PC-9 (cell line): ENCODE results near the gene ARHGEF3. TPM values are rescaled to one million over a fixed set of nuclear protein-coding genes. Genes with fewer than 3 reads are reported as not detected.

Source experiments
- BruUV-seq: library from RNA; stranded (reverse); fragments of 400-500 nt; replicated peaks from 2 replicates; lab custom pipeline; 2021; lab: Mats Ljungman, UMichigan
- CTCF ChIA-PET: fragments of 300-600 bp; sonication (Branson Sonifier 250); formaldehyde crosslinking; loops from one replicate; lab custom pipeline; 2022; ENCODE audit warnings: antibody characterized with exemption; lab: Charles Lee
- POLR2A ChIA-PET: fragments of 300-600 bp; sonication (Branson Sonifier 250); formaldehyde crosslinking; loops from one replicate; lab custom pipeline; 2022; ENCODE audit warnings: antibody characterized with exemption; ENCODE audit not compliant: unreplicated experiment; lab: Charles Lee
- DNase-seq, 2 experiments: peaks; one replicate each; pipeline versions ENCODE4 v3.0.0 to v3.0.0-alpha.2; 2015 to 2022; ENCODE audit warnings: mixed read lengths in 1 of 2
- H2AFZ ChIP-seq: fragments of 200-600 bp; sonication (generic); 2 replicates; pipeline ENCODE4 v1.8.1; 2017; ENCODE audit warnings: antibody characterized with exemption
- H3F3A ChIP-seq: fragments of 200-600 bp; sonication (generic); 2 replicates; pipeline ENCODE4 v1.8.1; 2017; ENCODE audit warnings: antibody characterized with exemption, mild to moderate bottlenecking, low read depth; ENCODE audit not compliant: insufficient read depth
- H3K27ac ChIP-seq: fragments of 200-600 bp; sonication (generic); 2 replicates; pipeline ENCODE4 v1.6.1; 2016; ENCODE audit warnings: mixed run types
- H3K27me3 ChIP-seq: fragments of 200-600 bp; sonication (generic); 2 replicates; pipeline ENCODE4 v1.6.1; 2016; ENCODE audit warnings: low read depth, mixed run types; ENCODE audit not compliant: insufficient read depth
- H3K36me3 ChIP-seq: fragments of 200-600 bp; sonication (generic); 2 replicates; pipeline ENCODE4 v1.6.1; 2016; ENCODE audit warnings: low read depth, mixed run types
- H3K4me1 ChIP-seq: fragments of 200-600 bp; sonication (generic); replicated peaks from 2 replicates; pipeline ENCODE4 v1.6.1; 2016; ENCODE audit warnings: mixed run types; ENCODE audit not compliant: insufficient read depth
- H3K4me2 ChIP-seq: fragments of 200-600 bp; sonication (generic); 2 replicates; pipeline ENCODE4 v1.6.1; 2017; ENCODE audit warnings: mixed run types
- H3K4me3 ChIP-seq: fragments of 200-600 bp; sonication (generic); 2 replicates; pipeline ENCODE4 v1.6.1; 2016; ENCODE audit warnings: mixed run types
- H3K79me2 ChIP-seq: fragments of 200-600 bp; sonication (generic); 2 replicates; pipeline ENCODE4 v1.6.1; 2017; ENCODE audit warnings: low read depth, mixed run types
- H3K9me2 ChIP-seq: fragments of 200-600 bp; sonication (generic); 2 replicates; pipeline ENCODE4 v1.8.1; 2017; ENCODE audit warnings: mild to moderate bottlenecking; ENCODE audit not compliant: insufficient read depth
- H3K9me3 ChIP-seq: fragments of 200-600 bp; sonication (generic); 2 replicates; pipeline ENCODE4 v1.8.1; 2016; ENCODE audit warnings: low read depth; ENCODE audit not compliant: insufficient read depth
- H4K20me1 ChIP-seq: fragments of 200-600 bp; sonication (generic); 2 replicates; pipeline ENCODE4 v1.8.1; 2017; ENCODE audit not compliant: insufficient read depth
- CTCF ChIP-seq: fragments of 200-600 bp; sonication (generic); conservative IDR thresholded peaks from 2 replicates; pipeline ENCODE4 v1.6.1; 2017; ENCODE audit warnings: mixed run types, antibody characterized with exemption, mild to moderate bottlenecking, moderate library complexity
- EZH2 ChIP-seq: fragments of 200-600 bp; sonication (generic); IDR thresholded peaks from 2 replicates; pipeline ENCODE4 v1.8.0; 2017; ENCODE audit warnings: antibody characterized with exemption, low read depth
- intact Hi-C: fragments of 100-400 bp; cut with micrococcal nuclease; formaldehyde crosslinking; loops from one replicate; pipeline ENCODE4 v1.10.0; 2022; ENCODE audit not compliant: unreplicated experiment
- total RNA-seq: library from RNA; stranded (reverse); gene quantifications from 2 replicates; pipeline ENCODE4 v1.2.3, GENCODE V29; 2021

Gene ARHGEF3
- total RNA-seq, 1 experiment from 2014 or later, result 49.2 TPM

GRCh38 chr3:56830884-56831283 lies 29.1 kb upstream of the ARHGEF3 start:
- no peak overlapping the region for H2AFZ ChIP-seq
- TF ChIP-seq CTCF (no peak), EZH2 (no peak)
- CTCF ChIA-PET, result no interaction called here
- H3K79me2 ChIP-seq, result no peaks in the 10 kb centered on the region
- H3K9me3 ChIP-seq, result no peaks in the 10 kb centered on the region
- intact Hi-C loops, result no loop called here
- H3K36me3 ChIP-seq, result no peaks in the 10 kb centered on the region
- H3K4me3 ChIP-seq, result no peak overlapping the region
- BruUV-seq, result no TSS peak
- H3K27me3 ChIP-seq, result no peaks in the 10 kb centered on the region
- H3K27ac ChIP-seq, result no peak overlapping the region
- H3F3A ChIP-seq, result no peaks in the 10 kb centered on the region
- H4K20me1 ChIP-seq, result no peaks in the 10 kb centered on the region
- H3K9me2 ChIP-seq, result no peaks in the 10 kb centered on the region; the same call in 1 of the 2 replicates
- POLR2A ChIA-PET, result no interaction called here
- H3K4me1 ChIP-seq, result peaks cover 17% of the 10 kb centered on the region
- no peak for DNase-seq
- no peak overlapping the region for H3K4me2 ChIP-seq

DNA sequence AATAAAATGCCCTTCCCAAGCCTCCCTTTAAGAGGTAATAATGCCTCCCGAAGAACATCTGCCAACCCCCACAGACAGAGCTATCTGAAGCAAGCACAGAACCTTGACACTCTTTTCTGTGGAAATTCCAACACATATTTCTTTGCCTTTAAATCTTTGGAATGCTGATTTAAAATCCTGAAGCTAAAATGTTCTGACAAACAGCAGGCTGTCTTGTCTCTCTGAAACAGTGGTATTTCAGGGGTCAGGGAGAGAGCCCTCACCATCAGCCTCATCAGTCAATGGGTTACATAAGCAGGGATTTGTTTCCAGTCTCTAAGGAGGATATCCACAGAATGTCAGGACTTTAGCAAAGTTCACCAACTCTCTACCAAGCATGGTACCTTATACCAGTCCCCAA lies 27.8 kb upstream of the ARHGEF3 start:
- H3K9me3 ChIP-seq, result no peaks in the 10 kb centered on the region
- H3K79me2 ChIP-seq, result no peaks in the 10 kb centered on the region
- intact Hi-C loops, result no loop called here
- peaks cover 10% of the 10 kb centered on the region for H3K4me1 ChIP-seq
- BruUV-seq, result no TSS peak
- ChIA-PET CTCF (no interaction called here), POLR2A (interaction anchor here (0.5 kb wide), 1 partner anchor 9 kb away, joined by 5 read pairs; no protein-coding TSS in a partner anchor)
- DNase-seq, result no peak
- no peaks in the 10 kb centered on the region for H3K36me3 ChIP-seq
- TF ChIP-seq EZH2, result no peak
- no peak for TF ChIP-seq CTCF
- H3F3A ChIP-seq, result no peaks in the 10 kb centered on the region
- no peaks in the 10 kb centered on the region for H4K20me1 ChIP-seq
- no peaks in the 10 kb centered on the region; the same call in 1 of the 2 replicates for H3K9me2 ChIP-seq
- no peak overlapping the region for H3K27ac ChIP-seq
- H2AFZ ChIP-seq, result no peak overlapping the region
- H3K27me3 ChIP-seq, result no peaks in the 10 kb centered on the region
- no peak overlapping the region for H3K4me2 ChIP-seq
- H3K4me3 ChIP-seq, result no peak overlapping the region

- H3K27ac ChIP-seq, result no peak overlapping the region
- BruUV-seq, result no TSS peak
- no peaks in the 10 kb centered on the region for H3F3A ChIP-seq
- no peaks in the 10 kb centered on the region for H3K9me2 ChIP-seq
- H3K4me2 ChIP-seq, result no peak overlapping the region
- H3K27me3 ChIP-seq, result no peaks in the 10 kb centered on the region
- H3K4me1 ChIP-seq, result peaks cover 25% of the 10 kb centered on the region
- POLR2A ChIA-PET, result no interaction called here
- no peaks in the 10 kb centered on the region for H3K36me3 ChIP-seq
- H3K9me3 ChIP-seq, result no peaks in the 10 kb centered on the region
- H3K4me3 ChIP-seq, result no peak overlapping the region
- no peaks in the 10 kb centered on the region for H3K79me2 ChIP-seq
- H4K20me1 ChIP-seq, result no peaks in the 10 kb centered on the region; the same call in 1 of the 2 replicates
- intact Hi-C loops, result no loop called here
- DNase-seq, result peak in 1 of 2 experiments; percentile 52
- CTCF ChIA-PET, result no interaction called here
- TF ChIP-seq EZH2 (no peak), CTCF (no peak)
- H2AFZ ChIP-seq, result no peak overlapping the region
These were observed 25.3 kb upstream of the ARHGEF3 start for GRCh38 chr3:56826831-56827722.
